ENCODE measurements around the gene GALNT14. TPM values are rescaled to one million over a fixed set of nuclear protein-coding genes. Genes with fewer than 3 reads are reported as not detected.

GALNT14 gene
- total RNA-seq, 2 donors from 2014 or later, result 1.6 TPM; not detected in 1

DNA sequence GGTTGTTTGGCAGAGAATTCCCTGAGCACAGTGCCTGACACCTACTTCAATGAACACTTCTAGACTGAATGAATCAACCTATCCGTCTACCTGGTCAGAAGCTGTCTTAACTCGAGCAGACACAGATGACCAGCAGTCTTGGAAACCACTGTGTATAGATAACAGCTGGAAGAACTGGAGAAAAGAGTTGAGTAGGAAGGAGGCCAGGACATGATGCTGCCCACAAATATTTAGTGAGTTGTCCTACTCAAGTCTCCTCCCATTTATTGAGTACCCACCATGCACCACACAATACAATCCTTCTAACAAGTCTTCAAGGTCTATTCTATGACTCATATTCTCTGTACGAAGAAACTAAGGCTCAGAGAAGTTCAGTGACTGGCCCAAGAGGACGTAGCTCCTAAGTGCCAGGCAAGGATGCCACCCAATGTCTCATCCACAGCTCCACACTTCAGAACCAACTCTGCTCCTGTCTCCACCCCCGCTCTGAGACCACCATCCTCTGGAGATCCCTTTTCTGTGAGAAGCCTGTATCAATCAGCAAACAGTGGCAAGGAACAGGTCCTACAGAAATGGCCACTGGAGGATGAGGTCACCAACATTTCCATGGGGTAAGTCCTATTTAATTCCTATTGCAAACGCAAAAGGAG is 62.2 kb downstream of the GALNT14 start:
- Histone ChIP-seq H3K4me1 (ENCODE audit: control insufficient read depth in 1 of 2, low read depth in 2 of 2) (no peaks in the 10 kb centered on the region), H3K36me3 (no peaks in the 10 kb centered on the region), H3K27me3 (replicated peaks; ENCODE audit: insufficient read depth) (no peaks in the 10 kb centered on the region), H3K9me3 (no peaks in the 10 kb centered on the region), H3K27ac (no peak overlapping the region), H3K4me3 (no peak overlapping the region)
- TF ChIP-seq, protein P1, sequence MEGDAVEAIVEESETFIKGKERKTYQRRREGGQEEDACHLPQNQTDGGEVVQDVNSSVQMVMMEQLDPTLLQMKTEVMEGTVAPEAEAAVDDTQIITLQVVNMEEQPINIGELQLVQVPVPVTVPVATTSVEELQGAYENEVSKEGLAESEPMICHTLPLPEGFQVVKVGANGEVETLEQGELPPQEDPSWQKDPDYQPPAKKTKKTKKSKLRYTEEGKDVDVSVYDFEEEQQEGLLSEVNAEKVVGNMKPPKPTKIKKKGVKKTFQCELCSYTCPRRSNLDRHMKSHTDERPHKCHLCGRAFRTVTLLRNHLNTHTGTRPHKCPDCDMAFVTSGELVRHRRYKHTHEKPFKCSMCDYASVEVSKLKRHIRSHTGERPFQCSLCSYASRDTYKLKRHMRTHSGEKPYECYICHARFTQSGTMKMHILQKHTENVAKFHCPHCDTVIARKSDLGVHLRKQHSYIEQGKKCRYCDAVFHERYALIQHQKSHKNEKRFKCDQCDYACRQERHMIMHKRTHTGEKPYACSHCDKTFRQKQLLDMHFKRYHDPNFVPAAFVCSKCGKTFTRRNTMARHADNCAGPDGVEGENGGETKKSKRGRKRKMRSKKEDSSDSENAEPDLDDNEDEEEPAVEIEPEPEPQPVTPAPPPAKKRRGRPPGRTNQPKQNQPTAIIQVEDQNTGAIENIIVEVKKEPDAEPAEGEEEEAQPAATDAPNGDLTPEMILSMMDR (IDR thresholded peaks at IDR 0.05), result no peak
- no peak for DNase-seq (ENCODE audit: low spot score)
- no peak for ATAC-seq (ENCODE audit: insufficient number of reproducible peaks, low FRiP score, low read depth)

DNA sequence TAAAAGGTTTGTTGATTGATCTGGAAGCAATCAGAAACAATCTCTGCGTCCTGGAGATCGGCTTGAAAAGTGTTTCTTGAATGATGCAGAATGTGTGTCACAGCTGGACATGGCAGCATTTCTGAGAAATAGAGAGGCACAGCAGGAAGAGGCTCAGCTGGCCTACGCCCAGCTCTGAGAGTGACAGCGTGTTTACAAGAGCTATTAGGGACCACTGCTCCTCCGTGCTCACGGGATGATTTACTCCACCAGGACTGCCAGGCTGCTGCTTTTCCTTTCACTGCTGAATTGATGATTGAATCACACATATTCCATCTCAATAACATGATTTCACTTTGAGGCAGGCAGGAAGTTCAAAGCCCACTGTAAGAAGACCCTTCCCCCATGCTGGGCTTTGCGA is 62.8 kb downstream of the GALNT14 start:
- H3K27me3 ChIP-seq (replicated peaks; ENCODE audit: insufficient read depth), result no peaks in the 10 kb centered on the region
- H3K36me3 ChIP-seq, result no peaks in the 10 kb centered on the region
- H3K9me3 ChIP-seq, result no peaks in the 10 kb centered on the region
- ATAC-seq (ENCODE audit: insufficient number of reproducible peaks, low FRiP score, low read depth), result no peak
- H3K27ac ChIP-seq, result no peak overlapping the region
- no peak for DNase-seq (ENCODE audit: low spot score)
- no peaks in the 10 kb centered on the region for H3K4me1 ChIP-seq (ENCODE audit: control insufficient read depth in 1 of 2, low read depth in 2 of 2)
- TF ChIP-seq, protein P1 (IDR thresholded peaks at IDR 0.05), result no peak
- H3K4me3 ChIP-seq, result no peak overlapping the region

DNA sequence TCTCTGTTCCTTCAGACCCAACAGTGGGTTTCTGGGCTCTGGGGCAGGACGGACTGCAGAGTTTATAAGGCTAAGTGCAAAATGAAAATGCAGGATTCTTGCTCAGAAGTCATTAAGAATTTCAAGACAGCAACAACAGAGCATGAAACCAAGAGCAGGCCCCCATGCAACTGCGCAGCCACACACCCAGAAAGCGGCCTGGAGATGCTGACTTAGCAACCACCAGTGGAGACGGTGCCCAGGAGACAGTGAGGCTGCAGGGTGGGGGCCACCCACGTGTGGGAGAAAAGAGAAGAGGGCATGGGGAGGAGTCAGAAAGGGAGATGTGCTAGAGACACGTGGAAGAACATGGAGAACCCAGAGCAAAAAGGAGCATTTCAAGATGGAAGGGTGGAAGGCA is 66.5 kb downstream of the GALNT14 start:
- DNase-seq (ENCODE audit: low spot score) (no peak), ATAC-seq (ENCODE audit: insufficient number of reproducible peaks, low FRiP score, low read depth) (no peak)
- no peaks in the 10 kb centered on the region for H3K4me1 ChIP-seq (ENCODE audit: control insufficient read depth in 1 of 2, low read depth in 2 of 2)
- TF ChIP-seq, protein P1 (IDR thresholded peaks at IDR 0.05), result no peak
- no peaks in the 10 kb centered on the region for H3K9me3 ChIP-seq
- H3K4me3 ChIP-seq, result no peak overlapping the region
- no peak overlapping the region for H3K27ac ChIP-seq
- H3K36me3 ChIP-seq, result no peaks in the 10 kb centered on the region
- no peaks in the 10 kb centered on the region for H3K27me3 ChIP-seq (replicated peaks; ENCODE audit: insufficient read depth)

DNA sequence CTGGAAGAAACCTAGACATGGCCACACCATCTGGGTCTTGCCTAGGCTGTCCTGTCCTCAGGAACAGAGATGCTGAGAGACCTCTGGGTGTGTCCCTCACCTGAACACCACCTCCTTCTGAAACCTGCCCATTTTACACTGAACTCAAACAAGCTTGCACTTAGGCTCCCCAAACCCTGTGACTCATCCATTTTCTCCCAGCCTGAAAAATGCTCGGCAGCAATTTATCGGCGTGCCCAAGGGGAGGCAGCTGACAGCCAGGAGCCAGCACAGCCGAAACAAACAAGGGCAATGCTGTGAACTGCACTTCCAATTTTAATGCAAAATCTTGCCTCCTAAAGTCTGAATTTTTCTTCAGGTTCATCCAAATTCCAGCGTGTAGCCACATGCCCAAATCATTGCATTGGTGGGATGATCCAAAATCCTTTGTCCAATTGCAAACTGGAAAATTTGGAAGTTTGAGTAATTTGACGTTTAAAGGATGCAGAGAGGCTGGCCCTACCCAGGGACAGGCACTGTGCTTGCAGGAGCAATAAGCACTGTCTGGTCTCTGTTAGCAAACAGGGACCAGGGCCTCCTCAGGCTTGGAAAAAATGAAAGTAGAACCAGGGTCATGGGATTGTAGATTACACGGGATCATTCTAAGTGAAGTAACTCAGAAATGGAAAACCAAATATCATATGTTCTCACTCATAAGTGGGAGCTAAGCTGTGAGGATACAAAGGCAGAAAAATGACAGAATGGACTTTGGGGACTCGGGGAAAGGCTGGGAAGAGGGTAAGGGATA is 67.7 kb downstream of the GALNT14 start:
- no peak for DNase-seq (ENCODE audit: low spot score)
- TF ChIP-seq, protein P1 (IDR thresholded peaks at IDR 0.05), result no peak

DNA sequence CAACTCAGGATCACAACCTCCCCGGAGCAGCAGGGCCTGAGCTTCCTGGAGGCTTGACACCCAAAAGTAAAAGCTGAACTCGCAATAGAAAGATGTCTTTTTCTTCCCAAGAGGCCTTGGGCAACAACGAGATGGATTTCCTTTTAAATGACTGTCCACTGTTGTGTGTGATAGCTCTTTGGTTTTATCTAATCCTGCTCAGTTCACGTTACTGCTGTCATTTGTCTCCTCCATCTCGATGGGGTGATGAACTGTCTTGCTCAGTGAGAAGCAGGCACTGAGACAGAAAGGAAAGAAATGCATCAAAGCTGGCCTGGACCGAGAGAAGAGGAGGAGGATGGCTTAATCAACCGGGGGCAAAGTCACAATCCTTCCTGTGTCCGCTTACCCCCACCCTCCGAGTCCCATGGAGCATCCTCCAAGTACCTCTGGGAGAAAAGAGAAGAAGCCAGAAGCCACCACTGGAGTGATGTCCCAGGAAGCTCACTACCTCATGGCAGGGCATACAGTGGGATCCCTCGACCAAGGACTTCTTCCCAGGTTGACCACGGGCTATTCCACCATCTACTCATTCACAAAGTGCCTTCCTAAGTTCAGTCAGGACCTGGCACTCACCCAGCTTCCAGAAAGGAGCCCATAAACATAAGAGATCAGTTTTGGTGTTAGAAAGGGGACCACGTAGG is 68.5 kb downstream of the GALNT14 start:
- no peak for DNase-seq (ENCODE audit: low spot score)
- no peak for ATAC-seq (ENCODE audit: insufficient number of reproducible peaks, low FRiP score, low read depth)

More for the DNA sequence above, 67.7 kb downstream of the GALNT14 start:
- Histone ChIP-seq H3K4me1 (ENCODE audit: control insufficient read depth in 1 of 2, low read depth in 2 of 2) (no peaks in the 10 kb centered on the region), H3K27ac (no peak overlapping the region), H3K9me3 (no peaks in the 10 kb centered on the region), H3K4me3 (no peak overlapping the region), H3K27me3 (replicated peaks; ENCODE audit: insufficient read depth) (no peaks in the 10 kb centered on the region), H3K36me3 (no peaks in the 10 kb centered on the region)
- ATAC-seq (ENCODE audit: insufficient number of reproducible peaks, low FRiP score, low read depth), result no peak

More for the DNA sequence above, 68.5 kb downstream of the GALNT14 start:
- Histone ChIP-seq H3K9me3 (no peaks in the 10 kb centered on the region), H3K27ac (no peak overlapping the region), H3K4me1 (ENCODE audit: control insufficient read depth in 1 of 2, low read depth in 2 of 2) (no peaks in the 10 kb centered on the region), H3K36me3 (no peaks in the 10 kb centered on the region), H3K4me3 (no peak overlapping the region), H3K27me3 (replicated peaks; ENCODE audit: insufficient read depth) (no peaks in the 10 kb centered on the region)
- TF ChIP-seq, protein P1 (IDR thresholded peaks at IDR 0.05), result no peak
